ENCODE data around the gene SHMT2.

- TF ChIP-seq CTCF (conservative IDR thresholded peaks at IDR 0.05; ENCODE audit: low read depth, low read length) (no peak), RAD21 (IDR thresholded peaks at IDR 0.05; ENCODE audit: low read length) (no peak), POLR2A (IDR thresholded peaks at IDR 0.05; ENCODE audit: low read depth, low read length) (no peak), MXI1 (IDR thresholded peaks at IDR 0.05; ENCODE audit: borderline replicate concordance, low read depth, low read length) (no peak), USF2 (IDR thresholded peaks at IDR 0.05; ENCODE audit: low read depth, low read length) (no peak), SMC3 (IDR thresholded peaks at IDR 0.05; ENCODE audit: low read depth, low read length) (no peak), CEBPB (IDR thresholded peaks at IDR 0.05; ENCODE audit: low read depth, low read length) (no peak), ELK1 (IDR thresholded peaks at IDR 0.05; ENCODE audit: borderline replicate concordance, low read depth, low read length) (no peak), RCOR1 (IDR thresholded peaks at IDR 0.05; ENCODE audit: insufficient replicate concordance, low read length) (no peak), RFX5 (IDR thresholded peaks at IDR 0.05; ENCODE audit: low read depth, low read length) (no peak)
Observed at GRCh38 chr12:57191410-57191809, 38.1 kb upstream of the SHMT2 start.

Measured in IMR-90 (cell line).